Ishikawa (cell line): Measurements from ENCODE around the gene ATAD3C.

Source experiments
- CEBPB ChIP-seq: IDR thresholded peaks from 2 replicates; pipeline ENCODE4 v1.6.1; 2012
- CREB1 ChIP-seq: IDR thresholded peaks from 2 replicates; pipeline ENCODE4 v1.6.1; 2012; ENCODE audit warnings: low read depth
- EGR1 ChIP-seq: IDR thresholded peaks from 2 replicates; pipeline ENCODE4 v1.6.1; 2012
- EP300 ChIP-seq: IDR thresholded peaks from 2 replicates; pipeline ENCODE4 v1.6.1; 2012; ENCODE audit warnings: borderline replicate concordance
- FOXM1 ChIP-seq: IDR thresholded peaks from 2 replicates; pipeline ENCODE4 v1.6.1; 2012; ENCODE audit warnings: low read depth, borderline replicate concordance
- NFIC ChIP-seq: IDR thresholded peaks from 2 replicates; pipeline ENCODE4 v1.6.1; 2012
- RAD21 ChIP-seq: IDR thresholded peaks from 2 replicates; pipeline ENCODE4 v1.6.1; 2012; ENCODE audit warnings: low read depth
- TAF1 ChIP-seq: IDR thresholded peaks from 2 replicates; pipeline ENCODE4 v1.6.1; 2012; ENCODE audit warnings: low read depth, mild to moderate bottlenecking
- TCF12 ChIP-seq: IDR thresholded peaks from 2 replicates; pipeline ENCODE4 v1.6.1; 2012; ENCODE audit warnings: low read depth
- TEAD4 ChIP-seq: IDR thresholded peaks from 2 replicates; pipeline ENCODE4 v1.6.1; 2012
- YY1 ChIP-seq: IDR thresholded peaks from 2 replicates; pipeline ENCODE4 v1.6.1; 2012; ENCODE audit warnings: low read depth
- ZBTB7A ChIP-seq: IDR thresholded peaks from 2 replicates; pipeline ENCODE4 v1.6.1; 2012; ENCODE audit warnings: low read depth
- TF ChIP-seq, protein P1 (sequence below): IDR thresholded peaks from 2 replicates; pipeline ENCODE4 v1.6.1; 2012
- TF ChIP-seq, protein P2 (sequence below): IDR thresholded peaks from 2 replicates; pipeline ENCODE4 v1.6.1; 2012
- TF ChIP-seq, protein P3 (sequence below): IDR thresholded peaks from 2 replicates; pipeline ENCODE4 v1.6.1; 2012; ENCODE audit warnings: low read depth, mild to moderate bottlenecking

ATAD3C gene

DNA sequence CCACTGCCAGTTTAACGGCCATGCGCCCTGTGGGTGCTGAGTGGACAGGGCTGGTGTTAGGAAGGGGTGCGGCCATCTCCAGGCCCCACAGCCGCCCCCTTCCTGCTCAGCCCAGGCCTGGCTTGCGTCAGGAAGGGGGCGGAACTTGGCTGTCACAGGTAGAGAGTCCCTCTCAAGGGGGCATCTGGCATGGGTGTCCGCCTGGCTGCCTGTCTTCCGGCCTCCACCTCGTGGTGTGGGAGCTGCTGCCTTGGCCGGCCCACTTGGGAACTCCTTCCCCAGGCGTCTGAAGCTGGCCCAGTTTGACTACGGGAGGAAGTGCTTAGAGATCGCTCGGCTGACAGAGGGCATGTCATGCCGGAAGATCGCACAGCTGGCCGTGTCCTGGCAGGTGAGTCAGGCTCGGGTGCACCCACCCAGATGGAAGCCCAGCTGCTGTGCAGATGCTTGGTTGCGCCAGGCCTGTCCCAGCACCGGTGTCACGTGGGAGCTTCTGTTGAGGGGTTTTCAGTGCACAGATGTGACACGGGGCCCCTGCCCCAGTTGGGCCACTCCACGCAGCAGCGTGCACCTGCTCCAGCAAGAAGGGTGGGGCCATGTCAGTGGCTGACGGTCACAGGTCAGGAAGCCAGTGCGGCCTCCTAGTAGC is 13.0 kb downstream of the ATAD3C start:
- TF ChIP-seq, protein P1, sequence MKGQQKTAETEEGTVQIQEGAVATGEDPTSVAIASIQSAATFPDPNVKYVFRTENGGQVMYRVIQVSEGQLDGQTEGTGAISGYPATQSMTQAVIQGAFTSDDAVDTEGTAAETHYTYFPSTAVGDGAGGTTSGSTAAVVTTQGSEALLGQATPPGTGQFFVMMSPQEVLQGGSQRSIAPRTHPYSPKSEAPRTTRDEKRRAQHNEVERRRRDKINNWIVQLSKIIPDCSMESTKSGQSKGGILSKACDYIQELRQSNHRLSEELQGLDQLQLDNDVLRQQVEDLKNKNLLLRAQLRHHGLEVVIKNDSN = no peak
- TF ChIP-seq, protein P2, sequence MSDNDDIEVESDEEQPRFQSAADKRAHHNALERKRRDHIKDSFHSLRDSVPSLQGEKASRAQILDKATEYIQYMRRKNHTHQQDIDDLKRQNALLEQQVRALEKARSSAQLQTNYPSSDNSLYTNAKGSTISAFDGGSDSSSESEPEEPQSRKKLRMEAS = peak; percentile 13; the same call in 1 of the 2 replicates
- no peak for TF ChIP-seq TAF1
- TF ChIP-seq CEBPB = no peak

DNA sequence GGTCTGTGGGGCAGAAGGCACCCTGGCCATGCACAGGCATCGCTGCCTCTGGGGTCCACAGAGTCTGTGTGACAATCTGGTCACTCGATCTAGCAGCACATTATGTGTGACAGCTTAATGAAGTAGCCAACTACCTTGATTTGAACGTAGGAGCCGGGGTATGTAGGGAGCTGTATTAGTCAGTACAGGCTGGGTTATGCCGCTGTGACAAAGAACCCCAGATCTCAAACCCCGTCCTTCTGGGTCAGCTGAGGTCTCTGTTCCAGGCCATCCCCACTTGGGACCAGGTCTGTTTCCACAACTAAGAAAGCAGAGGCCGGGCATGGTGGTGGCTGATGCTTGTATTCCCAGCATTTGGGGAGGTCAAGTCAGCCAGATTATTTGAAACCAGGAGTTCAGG is 13.8 kb downstream of the ATAD3C start:
- TF ChIP-seq, protein P3, sequence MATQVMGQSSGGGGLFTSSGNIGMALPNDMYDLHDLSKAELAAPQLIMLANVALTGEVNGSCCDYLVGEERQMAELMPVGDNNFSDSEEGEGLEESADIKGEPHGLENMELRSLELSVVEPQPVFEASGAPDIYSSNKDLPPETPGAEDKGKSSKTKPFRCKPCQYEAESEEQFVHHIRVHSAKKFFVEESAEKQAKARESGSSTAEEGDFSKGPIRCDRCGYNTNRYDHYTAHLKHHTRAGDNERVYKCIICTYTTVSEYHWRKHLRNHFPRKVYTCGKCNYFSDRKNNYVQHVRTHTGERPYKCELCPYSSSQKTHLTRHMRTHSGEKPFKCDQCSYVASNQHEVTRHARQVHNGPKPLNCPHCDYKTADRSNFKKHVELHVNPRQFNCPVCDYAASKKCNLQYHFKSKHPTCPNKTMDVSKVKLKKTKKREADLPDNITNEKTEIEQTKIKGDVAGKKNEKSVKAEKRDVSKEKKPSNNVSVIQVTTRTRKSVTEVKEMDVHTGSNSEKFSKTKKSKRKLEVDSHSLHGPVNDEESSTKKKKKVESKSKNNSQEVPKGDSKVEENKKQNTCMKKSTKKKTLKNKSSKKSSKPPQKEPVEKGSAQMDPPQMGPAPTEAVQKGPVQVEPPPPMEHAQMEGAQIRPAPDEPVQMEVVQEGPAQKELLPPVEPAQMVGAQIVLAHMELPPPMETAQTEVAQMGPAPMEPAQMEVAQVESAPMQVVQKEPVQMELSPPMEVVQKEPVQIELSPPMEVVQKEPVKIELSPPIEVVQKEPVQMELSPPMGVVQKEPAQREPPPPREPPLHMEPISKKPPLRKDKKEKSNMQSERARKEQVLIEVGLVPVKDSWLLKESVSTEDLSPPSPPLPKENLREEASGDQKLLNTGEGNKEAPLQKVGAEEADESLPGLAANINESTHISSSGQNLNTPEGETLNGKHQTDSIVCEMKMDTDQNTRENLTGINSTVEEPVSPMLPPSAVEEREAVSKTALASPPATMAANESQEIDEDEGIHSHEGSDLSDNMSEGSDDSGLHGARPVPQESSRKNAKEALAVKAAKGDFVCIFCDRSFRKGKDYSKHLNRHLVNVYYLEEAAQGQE = no peak
- no peak for TF ChIP-seq EP300
- TF ChIP-seq EGR1 = no peak
- TF ChIP-seq ZBTB7A = no peak
- TF ChIP-seq FOXM1 = no peak
- TF ChIP-seq CEBPB = no peak
- no peak for TF ChIP-seq CREB1
- no peak for TF ChIP-seq TAF1
- TF ChIP-seq, protein P2 = no peak
- TF ChIP-seq TEAD4 = no peak
- TF ChIP-seq RAD21 = no peak
- TF ChIP-seq YY1 = no peak
- no peak for TF ChIP-seq TCF12
- TF ChIP-seq, protein P1 = no peak
- no peak for TF ChIP-seq NFIC

DNA sequence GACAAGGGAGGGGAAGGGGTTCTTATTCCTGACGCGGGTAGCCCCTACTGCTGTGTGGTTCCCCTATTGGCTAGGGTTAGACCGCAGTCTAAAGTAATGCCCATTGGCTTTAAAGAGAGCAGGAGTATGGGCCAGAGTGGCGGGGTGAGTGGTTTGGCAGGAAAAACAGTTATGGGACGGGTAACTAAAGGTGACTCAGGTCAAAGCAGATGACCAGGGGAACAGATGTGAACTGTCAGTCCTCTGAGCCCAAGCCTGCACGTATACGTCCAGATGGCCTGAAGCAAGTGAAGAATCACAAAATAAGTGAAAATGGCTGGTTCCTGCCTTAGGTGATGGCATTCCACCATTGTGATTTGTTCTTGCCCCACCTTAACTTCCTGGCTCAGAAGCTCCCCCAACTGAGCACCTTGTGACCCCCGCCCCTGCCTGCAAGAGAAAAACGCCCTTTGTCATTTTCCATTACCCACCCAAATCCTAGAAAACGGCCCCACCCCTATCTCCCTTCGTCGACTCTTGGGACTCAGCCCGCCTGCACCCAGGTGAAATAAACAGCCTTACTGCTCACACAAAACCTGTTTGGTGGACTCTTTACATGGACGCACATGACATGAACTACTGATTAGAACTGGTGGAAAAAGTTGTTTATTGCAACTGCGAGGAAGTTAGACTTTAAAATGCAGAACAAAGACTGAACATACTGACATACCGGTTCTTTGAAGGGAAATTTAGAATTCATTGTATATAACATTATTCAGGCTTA is 21.3 kb downstream of the ATAD3C start:
- TF ChIP-seq, protein P1 = no peak
- no peak for TF ChIP-seq RAD21
- no peak for TF ChIP-seq CEBPB
- no peak for TF ChIP-seq FOXM1
- no peak for TF ChIP-seq EGR1

DNA sequence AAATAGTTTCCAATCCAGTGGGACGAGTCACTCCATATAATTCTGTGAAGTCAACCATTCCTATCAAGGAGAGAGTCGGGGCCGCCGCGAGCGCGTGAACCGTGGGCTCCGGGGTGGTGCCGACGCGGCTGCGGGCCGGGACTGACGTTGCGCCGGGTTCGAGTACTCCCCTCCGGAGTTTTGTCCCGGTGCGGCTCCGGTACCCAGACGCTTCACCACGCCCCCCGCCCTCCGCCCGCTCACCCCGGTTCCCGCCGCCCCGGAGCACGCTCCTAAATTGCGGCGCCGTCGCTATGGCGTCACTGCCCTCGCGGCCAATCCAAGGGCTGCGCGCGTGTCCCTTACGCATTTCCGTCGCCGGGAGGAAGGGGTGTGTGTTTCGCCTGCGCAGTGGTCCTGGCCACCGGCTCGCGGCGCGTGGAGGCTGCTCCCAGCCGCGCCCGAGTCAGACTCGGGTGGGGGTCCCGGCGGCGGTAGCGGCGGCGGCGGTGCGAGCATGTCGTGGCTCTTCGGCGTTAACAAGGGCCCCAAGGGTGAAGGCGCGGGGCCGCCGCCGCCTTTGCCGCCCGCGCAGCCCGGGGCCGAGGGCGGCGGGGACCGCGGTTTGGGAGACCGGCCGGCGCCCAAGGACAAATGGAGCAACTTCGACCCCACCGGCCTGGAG is 22.0 kb downstream of the ATAD3C start, which contains the start of gene ATAD3B:
Gene ATAD3B, plus strand, starts transcription at position 377 of the 664 bp plus-strand sequence. Its CDS starts 120 bp downstream, at position 497.
- TF ChIP-seq FOXM1 (no peak), NFIC (no peak; the same call in 1 of the 2 replicates), RAD21 (no peak), TEAD4 (no peak), TAF1 (peak; percentile 70; the same call in 1 of the 2 replicates), EGR1 (no peak), CEBPB (no peak), ZBTB7A (0 out of 2 replicates have a peak, but pooled peaks have one; percentile 30), EP300 (no peak), TCF12 (peak; percentile 26; the same call in 1 of the 2 replicates), YY1 (no peak), CREB1 (peak; percentile 97)
- TF ChIP-seq, protein P2 = peak; percentile 85
- TF ChIP-seq, protein P3 = no peak
- TF ChIP-seq, protein P1 = peak; percentile 56
